ENCODE results near the gene CNPY3.
"Not testable (repeated sequence)": the region's sequence is repeated elsewhere in the genome, so short reads cannot be mapped to it uniquely, and the experiment has no call there.

Gene CNPY3

GRCh38 chr6:42915732-42916131, 13.5 kb upstream of the CNPY3 start, which contains the start of gene PTCRA:
Gene PTCRA, plus strand, starts transcription at chr6:42916053. Its CDS starts 17 bp downstream, at chr6:42916070.
- no peak for DNase-seq (ENCODE audit: low spot score)

- DNase-seq (ENCODE audit: low spot score): no peak
Measured at GRCh38 chr6:42916288-42916687, 13.0 kb upstream of the CNPY3 start.

DNA sequence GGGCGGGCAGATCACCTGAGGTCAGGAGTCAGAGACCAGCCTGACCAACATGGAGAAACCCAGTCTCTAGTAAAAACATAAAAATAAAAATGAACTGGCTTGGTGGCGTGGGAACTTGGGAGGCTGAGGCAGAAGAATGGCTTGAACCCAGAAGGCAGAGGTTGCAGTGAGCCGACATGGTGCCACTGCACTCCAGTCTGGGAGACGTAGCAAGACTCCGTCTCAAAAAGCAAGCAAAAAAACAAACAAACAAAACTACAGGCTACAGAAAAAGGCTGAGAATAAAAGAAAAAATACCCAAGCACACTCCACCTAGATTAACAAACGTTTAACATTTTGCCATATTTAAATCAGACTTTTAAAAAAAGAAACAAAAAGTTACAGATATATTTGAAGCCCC, 7.5 kb upstream of the CNPY3 start:
- DNase-seq (ENCODE audit: low spot score): no peak

GRCh38 chr6:42923666-42924065, 5.6 kb upstream of the CNPY3 start:
- no peak for DNase-seq (ENCODE audit: low spot score)

GRCh38 chr6:42925248-42925857, 3.9 kb upstream of the CNPY3 start:
- no peak for DNase-seq (ENCODE audit: low spot score)

DNA sequence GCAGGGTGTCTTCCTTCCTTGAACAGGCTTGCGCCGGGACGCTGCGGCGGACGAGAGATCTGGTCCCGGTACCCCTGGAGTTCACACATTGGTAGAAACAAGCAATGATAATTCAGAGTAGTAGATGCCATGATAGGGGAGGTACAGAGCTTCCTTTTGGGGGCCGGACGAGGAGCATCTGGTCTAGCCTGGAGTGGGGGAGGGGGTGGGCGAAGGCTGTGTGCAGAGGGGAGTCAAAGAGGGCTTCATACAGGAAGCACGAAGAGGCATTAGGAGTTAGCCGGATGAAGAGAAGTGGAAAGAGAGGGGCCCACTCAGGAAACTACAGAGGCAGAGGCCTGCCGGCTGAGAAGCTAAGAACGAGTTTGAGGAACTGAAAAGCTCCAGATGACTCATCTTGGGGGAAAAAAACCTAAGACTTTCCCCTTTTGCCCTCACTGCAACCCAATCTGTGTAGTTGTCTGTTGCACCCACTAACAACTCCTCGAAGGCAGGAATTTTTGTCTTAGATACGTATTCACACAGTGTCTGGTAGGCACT, 611 bp downstream of the CNPY3 start:
- peak; percentile 50 for DNase-seq (ENCODE audit: low spot score)

GRCh38 chr6:42932412-42932811, 3.1 kb downstream of the CNPY3 start:
- no peak for DNase-seq (ENCODE audit: low spot score)

DNA sequence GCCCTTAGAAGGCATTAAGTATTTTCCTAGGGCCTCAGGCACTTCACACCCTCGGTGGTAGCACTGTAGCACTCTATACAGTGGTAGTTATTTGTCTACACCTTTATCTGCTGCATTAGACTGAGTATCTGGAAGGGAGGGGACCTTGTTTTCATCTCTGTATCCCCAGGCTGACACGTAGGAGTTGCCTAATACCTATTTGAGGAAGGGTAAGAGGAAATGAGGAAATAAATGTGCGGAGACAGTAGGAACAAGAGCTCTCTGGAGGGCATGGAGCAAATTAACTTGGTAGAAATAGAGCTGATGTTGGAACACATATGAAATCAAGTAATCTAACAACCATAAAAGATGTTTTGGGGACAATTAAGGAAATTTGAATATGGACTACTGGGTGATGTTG, 3.9 kb downstream of the CNPY3 start:
- no peak for DNase-seq (ENCODE audit: low spot score)

GRCh38 chr6:42935322-42935721, 6.0 kb downstream of the CNPY3 start:
- no peak for DNase-seq (ENCODE audit: low spot score)

- DNase-seq (ENCODE audit: low spot score): no peak
Measured at GRCh38 chr6:42936398-42936797, 7.1 kb downstream of the CNPY3 start.

GRCh38 chr6:42937548-42938427, 8.5 kb downstream of the CNPY3 start:
- no peak for DNase-seq (ENCODE audit: low spot score)

GRCh38 chr6:42938428-42938796, 9.1 kb downstream of the CNPY3 start:
- no peak for DNase-seq (ENCODE audit: low spot score)

DNA sequence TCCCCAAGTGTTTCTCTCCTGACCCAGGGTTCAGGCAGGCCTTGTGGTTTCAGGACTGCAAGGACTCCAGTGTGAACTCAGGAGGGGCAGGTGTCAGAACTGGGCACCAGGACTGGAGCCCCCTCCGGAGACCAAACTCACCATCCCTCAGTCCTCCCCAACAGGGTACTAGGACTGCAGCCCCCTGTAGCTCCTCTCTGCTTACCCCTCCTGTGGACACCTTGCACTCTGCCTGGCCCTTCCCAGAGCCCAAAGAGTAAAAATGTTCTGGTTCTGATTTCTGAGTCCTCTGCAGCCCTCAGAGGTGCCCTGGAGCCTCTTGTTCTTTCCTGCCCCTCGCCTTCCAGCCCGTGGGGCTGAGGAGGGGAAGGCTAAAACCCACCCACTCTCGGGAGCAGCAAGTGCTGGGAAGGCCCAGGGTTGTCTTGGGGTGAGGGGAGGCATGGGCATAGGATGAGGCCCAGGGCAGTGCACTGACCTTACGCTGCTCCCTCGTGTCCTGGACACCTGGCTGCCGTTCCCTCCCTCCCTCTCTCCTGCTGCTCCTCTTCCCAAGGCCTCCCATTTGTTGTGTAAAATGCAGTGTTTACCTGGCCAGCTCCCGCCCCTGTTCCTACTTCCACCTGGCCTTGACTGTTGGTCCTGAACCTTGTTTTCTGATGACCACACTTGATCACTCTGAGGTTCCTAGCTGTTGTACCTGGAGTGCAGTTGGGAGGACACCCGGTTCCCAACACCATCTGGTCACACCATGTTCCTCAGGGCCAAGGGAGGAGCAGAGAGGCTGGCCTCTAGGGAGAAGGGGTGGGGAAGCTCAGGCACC, 9.9 kb downstream of the CNPY3 start:
- no peak for DNase-seq (ENCODE audit: low spot score)

DNA sequence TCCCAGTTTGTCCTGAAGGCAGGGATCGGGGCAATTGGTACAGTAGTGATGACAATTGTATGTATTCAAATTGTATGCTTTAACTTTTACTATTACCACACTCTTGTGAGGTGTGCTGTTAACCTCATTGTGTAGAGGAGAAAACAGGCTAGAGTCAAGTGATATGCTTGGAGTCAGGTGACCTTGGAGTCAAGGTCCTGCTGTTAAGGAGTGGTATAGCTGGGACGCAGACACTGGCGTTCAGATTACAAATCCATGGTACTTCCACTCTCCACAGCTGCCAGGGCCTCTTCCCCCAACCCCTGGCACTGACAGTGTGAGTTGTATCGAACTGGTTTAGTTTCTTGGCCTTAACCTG, 10.5 kb downstream of the CNPY3 start:
- no peak for DNase-seq (ENCODE audit: low spot score)

- no peak for DNase-seq (ENCODE audit: low spot score)
Measured at GRCh38 chr6:42940493-42941045, 11.3 kb downstream of the CNPY3 start.

DNA sequence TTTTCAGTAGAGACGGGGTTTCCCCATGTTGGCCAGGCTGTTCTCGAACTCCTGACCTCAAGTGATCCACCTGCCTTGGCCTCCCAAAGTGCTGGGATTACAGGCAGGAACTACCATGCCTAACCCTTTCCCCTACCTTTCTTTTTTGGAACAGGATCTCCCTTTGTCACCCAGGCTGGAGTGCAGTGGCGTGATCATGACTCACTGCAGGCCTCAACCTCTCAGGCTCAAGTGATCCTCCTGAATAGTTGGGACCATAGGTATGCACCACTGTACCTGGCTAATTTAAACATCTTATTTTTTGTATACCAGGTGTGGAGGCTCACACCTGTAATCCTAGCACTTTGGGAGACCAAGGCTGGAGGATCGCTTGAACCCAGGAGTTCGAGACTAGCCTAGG, 12.1 kb downstream of the CNPY3 start:
- DNase-seq (ENCODE audit: low spot score): not testable (repeated sequence)

- DNase-seq (ENCODE audit: low spot score): no peak
Measured at GRCh38 chr6:42942444-42942843, 13.2 kb downstream of the CNPY3 start.

DNA sequence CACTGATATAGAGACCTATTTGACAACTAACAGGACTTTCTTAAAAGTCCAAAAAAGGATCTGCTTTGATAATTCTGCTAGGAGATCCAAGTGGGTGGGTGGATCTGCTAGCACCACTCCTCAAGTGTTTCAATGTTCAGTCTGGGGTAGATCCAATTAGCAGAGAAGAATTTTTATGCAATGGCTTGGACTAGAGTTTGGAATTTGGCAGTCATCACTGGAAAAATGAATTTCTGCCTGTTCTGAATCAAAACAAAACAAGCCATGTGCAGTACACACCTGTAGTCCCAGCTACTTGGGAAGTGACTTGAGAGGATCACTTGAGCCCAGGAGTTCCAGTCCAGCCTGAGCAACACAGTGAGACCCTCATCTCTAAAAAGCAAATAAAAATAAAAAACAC, 18.7 kb downstream of the CNPY3 start:
- DNase-seq (ENCODE audit: low spot score): no peak

- no peak for DNase-seq (ENCODE audit: low spot score)
Measured at GRCh38 chr6:42952389-42952788, 23.1 kb downstream of the CNPY3 start.

GRCh38 chr6:42954405-42954804, 25.1 kb downstream of the CNPY3 start:
- not testable (repeated sequence) for DNase-seq (ENCODE audit: low spot score)

- DNase-seq (ENCODE audit: low spot score): no peak
Measured at GRCh38 chr6:42958125-42958524, 28.8 kb downstream of the CNPY3 start.

- DNase-seq (ENCODE audit: low spot score): no peak
Measured at GRCh38 chr6:42959917-42960242, 30.6 kb downstream of the CNPY3 start.

All from LoVo (cell line).